HEK293 (cell line): Measurements from ENCODE around the gene MMP25.

Experiments used
- AEBP2 ChIP-seq: fragments of 450-650 bp; formaldehyde crosslinking; IDR thresholded peaks from 2 replicates; pipeline ENCODE4 v1.5.1; 2016; ENCODE audit warnings: missing biosample characterization, missing genetic modification characterization, borderline replicate concordance
- BCL11B ChIP-seq: fragments of 450-650 bp; formaldehyde crosslinking; IDR thresholded peaks from 2 replicates; pipeline ENCODE4 v1.5.1; 2016; ENCODE audit warnings: low read depth, missing biosample characterization, missing genetic modification characterization
- KLF10 ChIP-seq: fragments of 450-650 bp; IDR thresholded peaks from 2 replicates; pipeline ENCODE4 v1.5.1; 2018; ENCODE audit warnings: missing biosample characterization, mild to moderate bottlenecking, missing genetic modification characterization
- MYNN ChIP-seq: fragments of 450-650 bp; formaldehyde crosslinking; IDR thresholded peaks from 2 replicates; pipeline ENCODE4 v1.5.1; 2016; ENCODE audit warnings: missing biosample characterization, missing genetic modification characterization, borderline replicate concordance
- OSR2 ChIP-seq: fragments of 450-650 bp; formaldehyde crosslinking; IDR thresholded peaks from 2 replicates; pipeline ENCODE4 v1.5.1; 2016; ENCODE audit warnings: missing biosample characterization, missing genetic modification characterization
- PRDM1 ChIP-seq: fragments of 450-650 bp; formaldehyde crosslinking; IDR thresholded peaks from 2 replicates; pipeline ENCODE4; 2016; ENCODE audit warnings: missing biosample characterization, missing genetic modification characterization
- RBAK ChIP-seq: fragments of 450-650 bp; formaldehyde crosslinking; IDR thresholded peaks from 2 replicates; pipeline ENCODE4 v1.5.1; 2016; ENCODE audit warnings: missing biosample characterization, missing genetic modification characterization
- SCRT2 ChIP-seq: fragments of 450-650 bp; formaldehyde crosslinking; IDR thresholded peaks from 2 replicates; pipeline ENCODE4 v1.5.1; 2016; ENCODE audit warnings: missing biosample characterization, missing genetic modification characterization
- ZBTB20 ChIP-seq: fragments of 450-650 bp; formaldehyde crosslinking; IDR thresholded peaks from 2 replicates; pipeline ENCODE4 v1.5.1; 2016; ENCODE audit warnings: missing biosample characterization, missing genetic modification characterization
- ZNF121 ChIP-seq: fragments of 450-650 bp; formaldehyde crosslinking; IDR thresholded peaks from 2 replicates; pipeline ENCODE4 v1.5.1; 2016; ENCODE audit warnings: missing biosample characterization, missing genetic modification characterization
- ZNF157 ChIP-seq: fragments of 450-650 bp; formaldehyde crosslinking; IDR thresholded peaks from 2 replicates; pipeline ENCODE4 v1.5.1; 2016; ENCODE audit warnings: missing biosample characterization, missing genetic modification characterization
- ZNF2 ChIP-seq: fragments of 450-650 bp; formaldehyde crosslinking; IDR thresholded peaks from 2 replicates; pipeline ENCODE4 v1.5.1; 2016; ENCODE audit warnings: missing biosample characterization, missing genetic modification characterization
- ZNF202 ChIP-seq: fragments of 450-650 bp; formaldehyde crosslinking; IDR thresholded peaks from 2 replicates; pipeline ENCODE4 v1.5.1; 2016; ENCODE audit warnings: missing biosample characterization, missing genetic modification characterization, borderline replicate concordance
- ZNF223 ChIP-seq: fragments of 450-650 bp; formaldehyde crosslinking; IDR thresholded peaks from 2 replicates; pipeline ENCODE4 v1.5.1; 2016; ENCODE audit warnings: missing biosample characterization, missing genetic modification characterization
- ZNF37A ChIP-seq: fragments of 450-650 bp; IDR thresholded peaks from 2 replicates; pipeline ENCODE4 v1.5.1; 2018; ENCODE audit warnings: missing biosample characterization, missing genetic modification characterization
- ZNF391 ChIP-seq: fragments of 450-650 bp; formaldehyde crosslinking; IDR thresholded peaks from 2 replicates; pipeline ENCODE4 v1.5.1; 2016; ENCODE audit warnings: low read depth, missing biosample characterization, missing genetic modification characterization, borderline replicate concordance
- ZNF394 ChIP-seq: fragments of 450-650 bp; formaldehyde crosslinking; IDR thresholded peaks from 2 replicates; pipeline ENCODE4 v1.5.1; 2016; ENCODE audit warnings: missing biosample characterization, missing genetic modification characterization, mild to moderate bottlenecking, moderate library complexity, borderline replicate concordance
- ZNF433 ChIP-seq: fragments of 450-650 bp; formaldehyde crosslinking; IDR thresholded peaks from 2 replicates; pipeline ENCODE4 v1.5.1; 2016; ENCODE audit warnings: missing biosample characterization, missing genetic modification characterization, low read depth
- ZNF510 ChIP-seq: fragments of 450-650 bp; formaldehyde crosslinking; IDR thresholded peaks from 2 replicates; pipeline ENCODE4 v1.5.1; 2018; ENCODE audit warnings: mild to moderate bottlenecking, missing genetic modification characterization, missing biosample characterization; ENCODE audit not compliant: insufficient replicate concordance
- ZNF544 ChIP-seq: fragments of 450-650 bp; formaldehyde crosslinking; IDR thresholded peaks from 2 replicates; pipeline ENCODE4 v1.5.0; 2017; ENCODE audit warnings: missing biosample characterization, missing genetic modification characterization
- ZNF549 ChIP-seq: fragments of 450-650 bp; IDR thresholded peaks from 2 replicates; pipeline ENCODE4 v1.5.1; 2018; ENCODE audit warnings: missing biosample characterization, missing genetic modification characterization, mild to moderate bottlenecking, inconsistent platforms, moderate library complexity
- ZNF558 ChIP-seq: fragments of 450-650 bp; formaldehyde crosslinking; IDR thresholded peaks from 2 replicates; pipeline ENCODE4 v1.5.1; 2016; ENCODE audit warnings: missing biosample characterization, missing genetic modification characterization
- ZNF560 ChIP-seq: fragments of 450-650 bp; formaldehyde crosslinking; IDR thresholded peaks from 2 replicates; pipeline ENCODE4 v1.5.1; 2017; ENCODE audit warnings: missing biosample characterization, missing genetic modification characterization, borderline replicate concordance
- ZNF610 ChIP-seq: fragments of 450-650 bp; formaldehyde crosslinking; IDR thresholded peaks from 2 replicates; pipeline ENCODE4 v1.5.1; 2016; ENCODE audit warnings: missing biosample characterization, missing genetic modification characterization, borderline replicate concordance
- ZNF623 ChIP-seq: fragments of 450-650 bp; formaldehyde crosslinking; IDR thresholded peaks from 2 replicates; pipeline ENCODE4 v1.5.1; 2016; ENCODE audit warnings: missing biosample characterization, missing genetic modification characterization
- ZNF626 ChIP-seq: fragments of 450-650 bp; sonication (Bioruptor Pico); formaldehyde crosslinking; IDR thresholded peaks from 2 replicates; pipeline ENCODE4 v1.5.1; 2018; ENCODE audit warnings: missing biosample characterization, missing genetic modification characterization, inconsistent platforms
- ZNF629 ChIP-seq: fragments of 450-650 bp; formaldehyde crosslinking; IDR thresholded peaks from 2 replicates; pipeline ENCODE4 v1.5.1; 2017; ENCODE audit warnings: missing biosample characterization, missing genetic modification characterization
- ZNF658 ChIP-seq: fragments of 450-650 bp; formaldehyde crosslinking; IDR thresholded peaks from 2 replicates; pipeline ENCODE4; 2016; ENCODE audit warnings: missing biosample characterization, missing genetic modification characterization
- ZNF677 ChIP-seq: fragments of 450-650 bp; IDR thresholded peaks from 2 replicates; pipeline ENCODE4 v1.5.0; 2018; ENCODE audit warnings: missing biosample characterization, mild to moderate bottlenecking, missing genetic modification characterization, moderate library complexity
- ZNF701 ChIP-seq: fragments of 450-650 bp; formaldehyde crosslinking; IDR thresholded peaks from 2 replicates; pipeline ENCODE4 v1.5.1; 2016; ENCODE audit warnings: missing biosample characterization, missing genetic modification characterization
- ZNF747 ChIP-seq: fragments of 450-650 bp; formaldehyde crosslinking; IDR thresholded peaks from 2 replicates; pipeline ENCODE4 v1.5.1; 2016; ENCODE audit warnings: missing biosample characterization, missing genetic modification characterization
- ZNF785 ChIP-seq: fragments of 450-650 bp; formaldehyde crosslinking; IDR thresholded peaks from 2 replicates; pipeline ENCODE4 v1.5.1; 2016; ENCODE audit warnings: missing biosample characterization, missing genetic modification characterization
- ZNF837 ChIP-seq: fragments of 450-650 bp; formaldehyde crosslinking; IDR thresholded peaks from 2 replicates; pipeline ENCODE4 v1.5.1; 2016; ENCODE audit warnings: missing biosample characterization, missing genetic modification characterization
- ZXDB ChIP-seq: fragments of 450-650 bp; formaldehyde crosslinking; IDR thresholded peaks from 2 replicates; pipeline ENCODE4 v1.5.1; 2016; ENCODE audit warnings: missing biosample characterization, missing genetic modification characterization
- TF ChIP-seq, protein P1 (sequence below): fragments of 450-650 bp; IDR thresholded peaks from 2 replicates; pipeline ENCODE4 v1.5.1; 2018; ENCODE audit warnings: missing biosample characterization, mild to moderate bottlenecking, missing genetic modification characterization
- TF ChIP-seq, protein P2 (sequence below): fragments of 450-650 bp; formaldehyde crosslinking; IDR thresholded peaks from 2 replicates; pipeline ENCODE4 v1.5.1; 2016; ENCODE audit warnings: missing biosample characterization, missing genetic modification characterization

The MMP25 gene

DNA sequence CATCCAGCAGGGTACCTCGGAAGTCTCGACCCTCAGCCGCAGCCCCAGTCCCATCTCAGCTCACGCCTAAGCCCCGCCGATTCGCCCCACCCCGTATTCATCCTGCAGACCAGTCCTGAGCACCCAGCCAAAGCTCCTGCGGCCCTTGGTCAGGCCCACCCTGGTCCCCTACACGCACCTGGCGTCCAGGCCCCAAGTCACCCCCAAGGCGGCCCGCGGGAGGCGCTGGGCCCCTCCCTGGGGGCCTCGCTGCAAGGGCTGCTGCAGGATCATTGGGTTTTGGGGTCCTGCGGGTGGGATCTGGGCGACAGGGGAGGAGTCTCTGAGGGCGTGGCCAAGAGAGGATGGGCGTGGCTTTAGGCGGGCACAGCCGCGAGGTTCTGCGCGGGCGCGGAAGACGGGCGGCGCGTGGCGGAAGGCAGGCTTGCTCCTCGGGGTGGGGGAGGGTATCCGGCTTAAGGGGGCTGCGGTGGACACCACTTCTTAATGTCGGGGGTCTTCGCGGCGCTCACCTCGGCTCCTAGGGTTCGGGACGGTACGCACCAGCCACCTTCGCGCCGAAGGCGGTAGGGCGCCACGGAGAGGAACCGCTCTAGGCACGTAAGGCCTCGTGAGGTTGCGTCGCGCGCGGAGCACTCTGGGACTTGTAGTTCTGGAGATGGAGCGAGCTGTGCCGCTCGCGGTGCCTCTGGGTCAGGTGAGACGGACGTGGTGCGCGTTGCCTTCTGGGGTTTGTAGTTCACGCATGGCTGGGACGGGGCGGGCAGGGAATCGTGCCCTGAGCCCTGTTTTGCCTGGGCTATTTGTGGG, 22.5 kb upstream of the MMP25 start, which contains the start of the genes HCFC1R1 and THOC6 (continued):
- TF ChIP-seq ZNF560 (tag by site-specific recombination) (no peak), ZNF121 (no peak), ZNF558 (tag by site-specific recombination) (no peak), ZNF2 (peak; percentile 86), PRDM1 (tag by site-specific recombination) (no peak), ZNF629 (peak; percentile 78), ZNF157 (tag by site-specific recombination) (no peak), ZNF510 (tag by site-specific recombination) (no peak), ZNF626 (tag by site-specific recombination) (no peak), ZNF785 (tag by site-specific recombination) (no peak; the same call in 1 of the 2 replicates), ZNF747 (no peak), ZNF549 (tag by site-specific recombination) (no peak), ZNF202 (tag by site-specific recombination) (no peak), ZNF677 (tag by site-specific recombination) (no peak), ZNF658 (no peak), OSR2 (tag by site-specific recombination) (no peak; the same call in 1 of the 2 replicates), AEBP2 (0 out of 2 replicates have a peak, but pooled peaks have one; percentile 61), ZNF544 (no peak), ZNF391 (tag by site-specific recombination) (0 out of 2 replicates have a peak, but pooled peaks have one; percentile 39), ZNF433 (tag by site-specific recombination) (no peak), ZNF37A (tag by site-specific recombination) (no peak), SCRT2 (tag by site-specific recombination) (no peak), ZBTB20 (tag by site-specific recombination) (peak; percentile 52; the same call in 1 of the 2 replicates), BCL11B (no peak), ZNF837 (tag by site-specific recombination) (no peak), RBAK (tag by site-specific recombination) (no peak), ZNF701 (tag by site-specific recombination) (no peak), MYNN (tag by site-specific recombination) (no peak), ZNF223 (tag by site-specific recombination) (no peak), KLF10 (tag by site-specific recombination) (peak; percentile 73; the same call in 1 of the 2 replicates), ZNF623 (tag by site-specific recombination) (no peak), ZNF610 (tag by site-specific recombination) (peak; percentile 96), ZNF394 (tag by site-specific recombination) (peak; percentile 70; the same call in 1 of the 2 replicates), ZXDB (peak; percentile 94)
- TF ChIP-seq, protein P1, sequence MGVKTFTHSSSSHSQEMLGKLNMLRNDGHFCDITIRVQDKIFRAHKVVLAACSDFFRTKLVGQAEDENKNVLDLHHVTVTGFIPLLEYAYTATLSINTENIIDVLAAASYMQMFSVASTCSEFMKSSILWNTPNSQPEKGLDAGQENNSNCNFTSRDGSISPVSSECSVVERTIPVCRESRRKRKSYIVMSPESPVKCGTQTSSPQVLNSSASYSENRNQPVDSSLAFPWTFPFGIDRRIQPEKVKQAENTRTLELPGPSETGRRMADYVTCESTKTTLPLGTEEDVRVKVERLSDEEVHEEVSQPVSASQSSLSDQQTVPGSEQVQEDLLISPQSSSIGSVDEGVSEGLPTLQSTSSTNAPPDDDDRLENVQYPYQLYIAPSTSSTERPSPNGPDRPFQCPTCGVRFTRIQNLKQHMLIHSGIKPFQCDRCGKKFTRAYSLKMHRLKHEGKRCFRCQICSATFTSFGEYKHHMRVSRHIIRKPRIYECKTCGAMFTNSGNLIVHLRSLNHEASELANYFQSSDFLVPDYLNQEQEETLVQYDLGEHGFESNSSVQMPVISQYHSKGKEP (tag by site-specific recombination) = 0 out of 2 replicates have a peak, but pooled peaks have one; percentile 15
- TF ChIP-seq, protein P2, sequence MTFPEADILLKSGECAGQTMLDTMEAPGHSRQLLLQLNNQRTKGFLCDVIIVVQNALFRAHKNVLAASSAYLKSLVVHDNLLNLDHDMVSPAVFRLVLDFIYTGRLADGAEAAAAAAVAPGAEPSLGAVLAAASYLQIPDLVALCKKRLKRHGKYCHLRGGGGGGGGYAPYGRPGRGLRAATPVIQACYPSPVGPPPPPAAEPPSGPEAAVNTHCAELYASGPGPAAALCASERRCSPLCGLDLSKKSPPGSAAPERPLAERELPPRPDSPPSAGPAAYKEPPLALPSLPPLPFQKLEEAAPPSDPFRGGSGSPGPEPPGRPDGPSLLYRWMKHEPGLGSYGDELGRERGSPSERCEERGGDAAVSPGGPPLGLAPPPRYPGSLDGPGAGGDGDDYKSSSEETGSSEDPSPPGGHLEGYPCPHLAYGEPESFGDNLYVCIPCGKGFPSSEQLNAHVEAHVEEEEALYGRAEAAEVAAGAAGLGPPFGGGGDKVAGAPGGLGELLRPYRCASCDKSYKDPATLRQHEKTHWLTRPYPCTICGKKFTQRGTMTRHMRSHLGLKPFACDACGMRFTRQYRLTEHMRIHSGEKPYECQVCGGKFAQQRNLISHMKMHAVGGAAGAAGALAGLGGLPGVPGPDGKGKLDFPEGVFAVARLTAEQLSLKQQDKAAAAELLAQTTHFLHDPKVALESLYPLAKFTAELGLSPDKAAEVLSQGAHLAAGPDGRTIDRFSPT (tag by site-specific recombination) = peak; percentile 65
